H1 (cell line): ENCODE data around the gene MYO15B. TPM values are rescaled to one million over a fixed set of nuclear protein-coding genes. Genes with fewer than 3 reads are reported as not detected.

Source experiments
- CTCF ChIA-PET: fragments of 300-600 bp; sonication (Branson Sonifier 250); formaldehyde crosslinking; loops from one replicate; lab custom pipeline; 2021; ENCODE audit not compliant: partially characterized antibody; lab: Charles Lee
- POLR2A ChIA-PET: fragments of 300-600 bp; sonication (Branson Sonifier 250); formaldehyde crosslinking; loops from one replicate; lab custom pipeline; 2021; ENCODE audit warnings: inconsistent platforms; ENCODE audit not compliant: partially characterized antibody; lab: Charles Lee
- DNase-seq, 2 experiments: peaks; one replicate each; pipeline versions ENCODE4 v3.0.0 to v3.0.0-alpha.2; 2010 to 2022; ENCODE audit warnings: low spot score in 2 of 2, low read depth in 1 of 2, mixed read lengths in 1 of 2
- FAIRE-seq: peaks from 2 replicates; lab custom pipeline; 2011; peaks lifted over from hg19 to GRCh38; lab: Jason Lieb, UNC
- H2AFZ ChIP-seq: 2 replicates; pipeline ENCODE4 v1.8.1; 2012; ENCODE audit warnings: low read length, inconsistent platforms
- H2AK5ac ChIP-seq: 2 replicates; pipeline ENCODE4 v1.6.1; 2013; ENCODE audit warnings: low read depth, low read length
- H2BK120ac ChIP-seq: replicated peaks from 2 replicates; pipeline ENCODE3; 2013; ENCODE audit warnings: low read depth, low read length, inconsistent platforms
- H2BK12ac ChIP-seq: 2 replicates; pipeline ENCODE4 v1.6.1; 2013; ENCODE audit warnings: low read depth, low read length
- H2BK15ac ChIP-seq: 2 replicates; pipeline ENCODE4 v1.6.1; 2013; ENCODE audit warnings: low read length
- H2BK20ac ChIP-seq: 2 replicates; pipeline ENCODE4 v1.6.1; 2013; ENCODE audit warnings: low read length
- H2BK5ac ChIP-seq: 2 replicates; pipeline ENCODE4 v1.6.1; 2013; ENCODE audit warnings: low read depth, low read length
- H3K14ac ChIP-seq: 2 replicates; pipeline ENCODE4 v1.6.1; 2013; ENCODE audit warnings: inconsistent platforms; ENCODE audit not compliant: insufficient read length
- H3K18ac ChIP-seq: 2 replicates; pipeline ENCODE4 v1.6.1; 2013; ENCODE audit warnings: low read length; ENCODE audit errors: extremely low read depth
- H3K23ac ChIP-seq: 2 replicates; pipeline ENCODE4 v1.6.1; 2013; ENCODE audit warnings: inconsistent platforms; ENCODE audit not compliant: insufficient read length
- H3K23me2 ChIP-seq: 2 replicates; pipeline ENCODE4 v1.6.1; 2013; ENCODE audit warnings: low read depth, low read length
- H3K27ac ChIP-seq: 2 replicates; pipeline ENCODE4 v1.6.1; 2011; ENCODE audit warnings: low read depth, low read length, inconsistent platforms
- H3K27me3 ChIP-seq, 4 experiments: replicated peaks in 1 of 4; 1 replicate in 1 of 4; 2 replicates in 3 of 4; pipeline versions ENCODE4 v1.6.1 to v1.8.1; 2011 to 2013; ENCODE audit warnings: low read length in 3 of 4, mild to moderate bottlenecking in 3 of 4, inconsistent platforms in 2 of 4, mixed read lengths in 2 of 4, moderate library complexity in 1 of 4; ENCODE audit not compliant: control insufficient read depth in 3 of 4, insufficient read depth in 3 of 4; ENCODE audit errors: extremely low read depth in 1 of 4
- H3K36me3 ChIP-seq, 4 experiments: 2 replicates each; pipeline versions ENCODE4 v1.6.1 to v1.8.1; 2011 to 2013; ENCODE audit warnings: mild to moderate bottlenecking in 4 of 4, low read length in 3 of 4, moderate library complexity in 2 of 4, control low read depth in 1 of 4, inconsistent platforms in 1 of 4; ENCODE audit not compliant: insufficient read depth in 4 of 4, control insufficient read depth in 2 of 4
- H3K4ac ChIP-seq: replicated peaks from 2 replicates; pipeline ENCODE3; 2013; ENCODE audit warnings: low read length, low read depth, mixed read lengths, inconsistent platforms; ENCODE audit not compliant: insufficient read length
- H3K4me1 ChIP-seq, 4 experiments: replicated peaks in 1 of 4; 1 replicate in 1 of 4; 2 replicates in 3 of 4; pipeline versions ENCODE4 v1.6.1 to v1.8.1; 2011 to 2013; ENCODE audit warnings: low read length in 3 of 4, inconsistent platforms in 2 of 4, mixed read lengths in 1 of 4; ENCODE audit not compliant: insufficient read depth in 4 of 4, control insufficient read depth in 3 of 4
- H3K4me2 ChIP-seq, 2 experiments: 2 replicates each; pipeline versions ENCODE4 v1.6.1 to v1.8.1; 2011 to 2013; ENCODE audit warnings: low read depth in 2 of 2, low read length in 2 of 2, control low read depth in 1 of 2, inconsistent platforms in 1 of 2, mild to moderate bottlenecking in 1 of 2; ENCODE audit not compliant: insufficient read depth in 1 of 2
- H3K4me3 ChIP-seq, 4 experiments: fragments of 200-600, 300-600 bp in 1 of 4; sonication (generic), shearing (Covaris generic), sonication (Bioruptor Twin) in 1 of 4; 2 replicates each; pipeline versions ENCODE4 v1.5.1 to v1.8.1; 2011 to 2016; ENCODE audit warnings: low read length in 4 of 4, low read depth in 3 of 4, control low read depth in 2 of 4, inconsistent platforms in 2 of 4, mild to moderate bottlenecking in 2 of 4, mixed read lengths in 1 of 4, moderate library complexity in 1 of 4; ENCODE audit not compliant: insufficient read depth in 2 of 4; ENCODE audit errors: extremely low read depth in 1 of 4
- H3K56ac ChIP-seq: replicated peaks from 2 replicates; pipeline ENCODE3; 2013; ENCODE audit warnings: low read depth, mild to moderate bottlenecking, mixed read lengths, low read length, inconsistent platforms; ENCODE audit not compliant: insufficient read length
- H3K79me1 ChIP-seq: 2 replicates; pipeline ENCODE4 v1.6.1; 2013; ENCODE audit warnings: low read depth, low read length, control low read depth
- H3K79me2 ChIP-seq, 2 experiments: 2 replicates each; pipeline versions ENCODE4 v1.6.1 to v1.8.1; 2012 to 2013; ENCODE audit warnings: low read length in 2 of 2, mild to moderate bottlenecking in 2 of 2, inconsistent platforms in 1 of 2; ENCODE audit not compliant: insufficient read depth in 2 of 2, control insufficient read depth in 1 of 2
- H3K9ac ChIP-seq, 4 experiments: replicated peaks in 1 of 4; 1 replicate in 1 of 4; 2 replicates in 3 of 4; pipeline versions ENCODE4 v1.6.1 to v1.8.1; 2011 to 2013; ENCODE audit warnings: low read depth in 3 of 4, low read length in 3 of 4, control low read depth in 2 of 4, mild to moderate bottlenecking in 2 of 4, moderate library complexity in 2 of 4, inconsistent platforms in 1 of 4; ENCODE audit errors: extremely low read depth in 1 of 4
- H3K9me3 ChIP-seq, 2 experiments: 2 replicates each; pipeline versions ENCODE4 v1.6.1 to v1.8.1; 2012 to 2013; ENCODE audit warnings: mild to moderate bottlenecking in 2 of 2, moderate library complexity in 2 of 2, control low read depth in 1 of 2, inconsistent platforms in 1 of 2, low read depth in 1 of 2, low read length in 1 of 2, mixed read lengths in 1 of 2; ENCODE audit not compliant: insufficient read depth in 2 of 2
- H4K20me1 ChIP-seq, 2 experiments: replicated peaks in 1 of 2; 2 replicates each; pipeline versions ENCODE3 to v1.8.1; 2011 to 2013; ENCODE audit warnings: inconsistent platforms in 2 of 2, low read length in 2 of 2, mild to moderate bottlenecking in 1 of 2; ENCODE audit not compliant: insufficient read depth in 2 of 2, control insufficient read depth in 1 of 2
- H4K5ac ChIP-seq: 2 replicates; pipeline ENCODE4 v1.6.1; 2013; ENCODE audit warnings: low read length, low read depth, mixed read lengths, inconsistent platforms; ENCODE audit not compliant: insufficient read length
- H4K8ac ChIP-seq: 2 replicates; pipeline ENCODE4 v1.8.0; 2013; ENCODE audit warnings: mild to moderate bottlenecking, moderate library complexity, low read length, inconsistent platforms; ENCODE audit not compliant: insufficient read depth; ENCODE audit errors: extremely low read depth
- H4K91ac ChIP-seq: replicated peaks from 2 replicates; pipeline ENCODE3; 2013; ENCODE audit warnings: low read length, mixed read lengths, inconsistent platforms; ENCODE audit not compliant: insufficient read length
- CTBP2 ChIP-seq: IDR thresholded peaks from 2 replicates; pipeline ENCODE4 v1.7.0; 2011; ENCODE audit warnings: borderline replicate concordance, mild to moderate bottlenecking, moderate library complexity, mixed read lengths, low read length; ENCODE audit not compliant: insufficient read depth, insufficient read length
- E2F6 ChIP-seq: IDR thresholded peaks from 2 replicates; pipeline ENCODE4 v1.6.1; 2012; ENCODE audit warnings: inconsistent platforms
- FOSL1 ChIP-seq: IDR thresholded peaks from 2 replicates; pipeline ENCODE4 v1.6.1; 2011; ENCODE audit warnings: mild to moderate bottlenecking, low read depth, low read length, moderate library complexity; ENCODE audit not compliant: insufficient read depth
- KDM4A ChIP-seq: IDR thresholded peaks from one replicate; pipeline ENCODE4 v1.7.1; 2012; ENCODE audit warnings: low read depth, mild to moderate bottlenecking, moderate library complexity, low read length, inconsistent platforms; ENCODE audit not compliant: severe bottlenecking
- KDM5A ChIP-seq: fragments of 200-600 bp; IDR thresholded peaks from 2 replicates; pipeline ENCODE4 v1.7.1; 2012; ENCODE audit warnings: mild to moderate bottlenecking, low read length, inconsistent platforms, mixed read lengths
- MAX ChIP-seq: IDR thresholded peaks from 2 replicates; pipeline ENCODE4 v1.6.1; 2012; ENCODE audit warnings: inconsistent platforms
- NANOG ChIP-seq: IDR thresholded peaks from 2 replicates; pipeline ENCODE4 v1.6.1; 2011; ENCODE audit warnings: low read length, low read depth, mild to moderate bottlenecking, inconsistent platforms; ENCODE audit not compliant: insufficient read depth, poor library complexity, severe bottlenecking
- TBP ChIP-seq: IDR thresholded peaks from 2 replicates; pipeline ENCODE4 v1.6.1; 2011; ENCODE audit warnings: low read depth, low read length, improper control_type of control experiment
- TCF12 ChIP-seq: IDR thresholded peaks from 2 replicates; pipeline ENCODE4 v1.6.1; 2011; ENCODE audit warnings: low read depth, mild to moderate bottlenecking, low read length
- WGBS, 2 experiments: shearing (Covaris generic) in 1 of 2; methylation state at CpG; one replicate each; pipeline versions ENCODE4 v1.1.6 to v1.1.7; 2013 to 2015; ENCODE audit warnings: low lambda C conversion rate in 2 of 2, mixed read lengths in 2 of 2, inconsistent platforms in 1 of 2, low coverage in 1 of 2, missing lambda C conversion rate in 1 of 2; ENCODE audit not compliant: insufficient replicate concordance in 2 of 2, insufficient coverage in 1 of 2, insufficient read length in 1 of 2; ENCODE audit errors: extremely low coverage in 1 of 2, missing lambda C conversion rate in 1 of 2; 5-methylcytosine and 5-hydroxymethylcytosine counted together
- polyA plus RNA-seq, 7 experiments: library from polyadenylated mRNA; depleted of rRNA in 3 of 7; stranded (reverse) in 5 of 7; unstranded in 2 of 7; fragments of >200 nt in 5 of 7; fragments of 200-250 nt in 2 of 7; gene quantifications; 1 replicate in 5 of 7; 2 replicates in 1 of 7; 4 replicates in 1 of 7; pipeline versions ENCODE4 v1.2.1 to v1.2.3, GENCODE V29; 2011 to 2013; ENCODE audit warnings: missing spikeins in 2 of 7, mixed read lengths in 2 of 7
- total RNA-seq: library from RNA; stranded (reverse); fragmentation: NEBNext Ultra II Directional; extraction: Animal tissue kit (Norgen Biotek cat#: 25700); gene quantifications from 2 replicates; pipeline ENCODE4 v1.2.1, GENCODE V29; 2021

MYO15B gene
- total and polyA plus RNA-seq, 2 of the 8 experiments (the other 6 are each of a cell fraction or from before 2014, with no cell fraction given) = 7.1 to 11.2 TPM

GRCh38 chr17:75633486-75634375, 46.1 kb downstream of the MYO15B start:
- 23% methylated on average over 26 of the region's 27 CpGs; no CpG with 5 or more reads in 1 of the 2 experiments for WGBS, 2 experiments
- Histone ChIP-seq H2BK5ac (no peak overlapping the region), H4K8ac (no peak overlapping the region), H3K23me2 (no peaks in the 10 kb centered on the region), H3K9me3 (no peaks in the 10 kb centered on the region), H3K23ac (no peak overlapping the region), H3K79me1 (no peaks in the 10 kb centered on the region), H3K36me3 (peaks cover 0 to 3% (median under 1%) of the 10 kb centered on the region in 4 experiments; a peak in 2 of 8 replicates), H3K4me1 (peaks cover 0 to 16% (median 11%) of the 10 kb centered on the region in 4 experiments; a peak in 5 of 7 replicates), H3K27me3 (no peaks in the 10 kb centered on the region), H3K4ac (no peak overlapping the region), H3K18ac (0 out of 2 replicates have a peak overlapping the region, but pooled peaks have one; percentile 28), H2AFZ (no peak overlapping the region), H3K9ac (no peak overlapping the region), H2BK20ac (no peak overlapping the region), H4K20me1 (peaks cover 5 to 20% of the 10 kb centered on the region in 2 experiments), H3K4me2 (peak overlapping the region; percentile 20 to 54), H3K56ac (no peak overlapping the region), H3K4me3 (peak overlapping the region in 1 of 4 experiments; percentile 16; a peak in 3 of 8 replicates), H3K27ac (no peak overlapping the region), H3K14ac (no peak overlapping the region), H2BK120ac (no peak overlapping the region), H2BK15ac (no peak overlapping the region), H2BK12ac (0 out of 2 replicates have a peak overlapping the region, but pooled peaks have one; percentile 4), H2AK5ac (no peak overlapping the region), H4K91ac (no peak overlapping the region), H3K79me2 (no peaks in the 10 kb centered on the region), H4K5ac (no peak overlapping the region)
- ChIA-PET CTCF (interaction anchor here (0.6 to 59.2 kb wide), 58 partner anchors 10 to 403 kb away, joined by 3 to 2200 read pairs (median 5); partner anchors contain the start of genes RECQL5, SAP30BP, SMIM5 and TSEN54), POLR2A (interaction anchor here (0.8 to 3.4 kb wide), 21 partner anchors 9 to 1196 kb away, joined by 3 to 19 read pairs (median 4); partner anchors contain the start of genes RECQL5 and SAP30BP)
- peak; percentile 74 to 92 for DNase-seq
- peak; percentile 82 for FAIRE-seq
- TF ChIP-seq TBP (0 out of 2 replicates have a peak, but pooled peaks have one; percentile 27), NANOG (no peak), E2F6 (peak; percentile 24; the same call in 1 of the 2 replicates), KDM4A (no peak), MAX (peak; percentile 43; the same call in 1 of the 2 replicates), TCF12 (0 out of 2 replicates have a peak, but pooled peaks have one; percentile 21), CTBP2 (peak; percentile 62), KDM5A (no peak), FOSL1 (no peak)
